LNCAP (cell line): Measurements from ENCODE around the gene TUT4.

Source experiments
- CTCF ChIP-seq: fragments of 450-650 bp; IDR thresholded peaks from 2 replicates; pipeline ENCODE4 v1.5.1; 2017; ENCODE audit warnings: mild to moderate bottlenecking

The TUT4 gene

GRCh38 chr1:52582116-52582696, 29.3 kb upstream of the TUT4 start:
- no peak for TF ChIP-seq CTCF

- no peak for TF ChIP-seq CTCF
Observed at GRCh38 chr1:52580283-52580682, 27.4 kb upstream of the TUT4 start.

- no peak for TF ChIP-seq CTCF
Observed at GRCh38 chr1:52579415-52579814, 26.5 kb upstream of the TUT4 start.

DNA sequence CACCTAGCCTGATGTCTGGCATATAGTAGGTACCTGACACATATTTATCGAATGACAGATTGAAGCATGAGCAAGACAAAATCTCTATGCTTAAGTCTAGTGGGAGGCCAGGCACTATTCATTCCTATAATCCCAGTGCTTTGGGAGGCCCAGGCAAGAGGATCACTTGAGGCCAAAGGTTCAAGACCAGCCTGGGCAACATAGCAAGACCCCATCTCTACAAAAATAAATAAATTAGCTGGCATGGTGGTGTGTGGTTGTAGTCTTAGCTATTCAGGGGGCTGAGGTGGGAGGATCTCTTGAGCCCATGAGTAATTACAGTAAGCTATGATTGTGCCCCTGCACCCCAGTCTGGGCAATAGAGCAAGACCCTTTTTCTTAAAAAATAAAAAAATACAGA, 23.2 kb upstream of the TUT4 start:
- no peak for TF ChIP-seq CTCF

- no peak for TF ChIP-seq CTCF
Observed at GRCh38 chr1:52574594-52574993, 21.7 kb upstream of the TUT4 start.

- TF ChIP-seq CTCF, result no peak
Observed at GRCh38 chr1:52572387-52572786, 19.5 kb upstream of the TUT4 start.

- TF ChIP-seq CTCF, result no peak
Observed at GRCh38 chr1:52571783-52572182, 18.9 kb upstream of the TUT4 start.
